Prostate gland (tissue), 2 donors: ENCODE measurements around the gene PUS7L.
"Not testable (repeated sequence)": the region's sequence is repeated elsewhere in the genome, so short reads cannot be mapped to it uniquely, and the experiment has no call there.

Source experiments
- POLR2A ChIP-seq: fragments of 450-650 bp; IDR thresholded peaks from one replicate; pipeline ENCODE4 v1.6.1; 2016; ENCODE audit warnings: antibody characterized with exemption, mild to moderate bottlenecking
- POLR2AphosphoS5 ChIP-seq: sonication (generic); formaldehyde crosslinking; IDR thresholded peaks from one replicate; pipeline ENCODE4 v1.6.1; 2017; ENCODE audit warnings: antibody characterized with exemption
- TF ChIP-seq, protein P1 (sequence below), 4 experiments: fragments of 200-600 bp in 2 of 4; fragments of 450-650 bp in 2 of 4; sonication (generic) in 2 of 4; IDR thresholded peaks; 1 replicate in 3 of 4; 2 replicates in 1 of 4; pipeline ENCODE4 v1.5.1; 2016 to 2019; ENCODE audit warnings: antibody characterized with exemption in 4 of 4, mild to moderate bottlenecking in 2 of 4, moderate library complexity in 2 of 4

DNA sequence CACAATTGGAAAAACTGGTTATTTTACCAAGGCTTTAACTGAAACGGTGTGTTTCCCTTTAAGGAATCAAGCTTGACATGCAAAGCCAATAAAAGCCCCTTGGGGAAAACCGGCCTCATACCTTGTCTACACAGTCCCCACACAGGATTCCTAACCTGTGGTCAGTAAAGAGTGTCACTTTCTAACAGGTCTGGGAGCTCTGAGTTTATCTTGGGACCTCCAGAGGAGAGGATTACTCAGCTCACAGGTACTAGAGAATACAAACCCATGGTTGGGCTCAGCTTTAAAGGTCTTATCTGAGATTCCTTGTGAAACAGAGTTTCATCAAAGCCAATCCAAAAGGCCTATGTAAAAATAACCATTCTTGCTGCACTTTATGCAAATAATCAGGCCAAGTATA lies 54.8 kb downstream of the PUS7L start:
- TF ChIP-seq, protein P1, sequence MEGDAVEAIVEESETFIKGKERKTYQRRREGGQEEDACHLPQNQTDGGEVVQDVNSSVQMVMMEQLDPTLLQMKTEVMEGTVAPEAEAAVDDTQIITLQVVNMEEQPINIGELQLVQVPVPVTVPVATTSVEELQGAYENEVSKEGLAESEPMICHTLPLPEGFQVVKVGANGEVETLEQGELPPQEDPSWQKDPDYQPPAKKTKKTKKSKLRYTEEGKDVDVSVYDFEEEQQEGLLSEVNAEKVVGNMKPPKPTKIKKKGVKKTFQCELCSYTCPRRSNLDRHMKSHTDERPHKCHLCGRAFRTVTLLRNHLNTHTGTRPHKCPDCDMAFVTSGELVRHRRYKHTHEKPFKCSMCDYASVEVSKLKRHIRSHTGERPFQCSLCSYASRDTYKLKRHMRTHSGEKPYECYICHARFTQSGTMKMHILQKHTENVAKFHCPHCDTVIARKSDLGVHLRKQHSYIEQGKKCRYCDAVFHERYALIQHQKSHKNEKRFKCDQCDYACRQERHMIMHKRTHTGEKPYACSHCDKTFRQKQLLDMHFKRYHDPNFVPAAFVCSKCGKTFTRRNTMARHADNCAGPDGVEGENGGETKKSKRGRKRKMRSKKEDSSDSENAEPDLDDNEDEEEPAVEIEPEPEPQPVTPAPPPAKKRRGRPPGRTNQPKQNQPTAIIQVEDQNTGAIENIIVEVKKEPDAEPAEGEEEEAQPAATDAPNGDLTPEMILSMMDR (IDR thresholded peaks at IDR 0.05): not testable (repeated sequence)
- TF ChIP-seq POLR2A, POLR2AphosphoS5: not testable (repeated sequence)
